Measurements from ENCODE around the gene SYNPO.

The SYNPO gene

GRCh38 chr5:150636391-150637244, 3.8 kb upstream of the SYNPO start:
- DNase-seq (ENCODE audit: low spot score in 2 of 2): no peak
- no peaks in the 10 kb centered on the region for H3K36me3 ChIP-seq (replicated peaks)
- in situ Hi-C loops (cut with MboI; ENCODE audit: low sequenced_read_pairs): no loop called here
- no peaks in the 10 kb centered on the region for H3K27me3 ChIP-seq (ENCODE audit: low read depth)
- H3K9me3 ChIP-seq: no peaks in the 10 kb centered on the region
- H3K4me1 ChIP-seq: peaks cover 8% of the 10 kb centered on the region
- no peak overlapping the region for H3K4me3 ChIP-seq

- peak; percentile 68 to 69 for DNase-seq (ENCODE audit: low spot score in 2 of 2)
- Histone ChIP-seq H3K4me3 (no peak overlapping the region; the same call in 1 of the 2 replicates), H3K9me3 (no peaks in the 10 kb centered on the region), H3K36me3 (replicated peaks) (no peaks in the 10 kb centered on the region), H3K27me3 (ENCODE audit: low read depth) (no peaks in the 10 kb centered on the region), H3K4me1 (peaks cover 8% of the 10 kb centered on the region)
- in situ Hi-C loops (cut with MboI; ENCODE audit: low sequenced_read_pairs): no loop called here
Observed at GRCh38 chr5:150637245-150638052, 3.0 kb upstream of the SYNPO start.

- in situ Hi-C loops (cut with MboI; ENCODE audit: low sequenced_read_pairs): no loop called here
- no peak for DNase-seq (ENCODE audit: low spot score in 2 of 2)
- Histone ChIP-seq H3K4me3 (no peak overlapping the region), H3K36me3 (replicated peaks) (no peaks in the 10 kb centered on the region), H3K9me3 (no peaks in the 10 kb centered on the region), H3K4me1 (peaks cover 8% of the 10 kb centered on the region), H3K27me3 (ENCODE audit: low read depth) (no peaks in the 10 kb centered on the region)
Observed at GRCh38 chr5:150638053-150638444, 2.4 kb upstream of the SYNPO start.

GRCh38 chr5:150638488-150639376, 1.7 kb upstream of the SYNPO start:
- Histone ChIP-seq H3K4me3 (no peak overlapping the region), H3K9me3 (no peaks in the 10 kb centered on the region), H3K36me3 (replicated peaks) (no peaks in the 10 kb centered on the region), H3K27me3 (ENCODE audit: low read depth) (no peaks in the 10 kb centered on the region), H3K4me1 (peaks cover 8% of the 10 kb centered on the region)
- in situ Hi-C loops (cut with MboI; ENCODE audit: low sequenced_read_pairs): no loop called here
- no peak for DNase-seq (ENCODE audit: low spot score in 2 of 2)

GRCh38 chr5:150639377-150639692, 1.1 kb upstream of the SYNPO start:
- Histone ChIP-seq H3K4me1 (peaks cover 8% of the 10 kb centered on the region), H3K27me3 (ENCODE audit: low read depth) (no peaks in the 10 kb centered on the region), H3K36me3 (replicated peaks) (no peaks in the 10 kb centered on the region), H3K4me3 (no peak overlapping the region), H3K9me3 (no peaks in the 10 kb centered on the region)
- DNase-seq (ENCODE audit: low spot score in 2 of 2): no peak
- in situ Hi-C loops (cut with MboI; ENCODE audit: low sequenced_read_pairs): no loop called here

- in situ Hi-C loops (cut with MboI; ENCODE audit: low sequenced_read_pairs): no loop called here
- Histone ChIP-seq H3K27me3 (ENCODE audit: low read depth) (no peaks in the 10 kb centered on the region), H3K9me3 (no peaks in the 10 kb centered on the region), H3K4me3 (no peak overlapping the region), H3K4me1 (peaks cover 12% of the 10 kb centered on the region), H3K36me3 (replicated peaks) (no peaks in the 10 kb centered on the region)
- no peak for DNase-seq (ENCODE audit: low spot score in 2 of 2)
Observed at GRCh38 chr5:150639751-150640150, 709 bp upstream of the SYNPO start.

- no peak for DNase-seq (ENCODE audit: low spot score in 2 of 2)
- no peaks in the 10 kb centered on the region for H3K9me3 ChIP-seq
- no peaks in the 10 kb centered on the region for H3K27me3 ChIP-seq (ENCODE audit: low read depth)
- H3K4me1 ChIP-seq: peaks cover 19% of the 10 kb centered on the region
- H3K36me3 ChIP-seq (replicated peaks): no peaks in the 10 kb centered on the region
- in situ Hi-C loops (cut with MboI; ENCODE audit: low sequenced_read_pairs): no loop called here
- no peak overlapping the region for H3K4me3 ChIP-seq
Observed at GRCh38 chr5:150641006-150641570, 628 bp downstream of the SYNPO start.

- Histone ChIP-seq H3K9me3 (no peaks in the 10 kb centered on the region), H3K4me1 (peaks cover 19% of the 10 kb centered on the region), H3K27me3 (ENCODE audit: low read depth) (no peaks in the 10 kb centered on the region), H3K4me3 (no peak overlapping the region), H3K36me3 (replicated peaks) (no peaks in the 10 kb centered on the region)
- no peak for DNase-seq (ENCODE audit: low spot score in 2 of 2)
- in situ Hi-C loops (cut with MboI; ENCODE audit: low sequenced_read_pairs): no loop called here
Observed at GRCh38 chr5:150641824-150642566, 1.5 kb downstream of the SYNPO start.

- no peaks in the 10 kb centered on the region for H3K9me3 ChIP-seq
- peaks cover 14% of the 10 kb centered on the region for H3K4me1 ChIP-seq
- no peak overlapping the region for H3K4me3 ChIP-seq
- no peaks in the 10 kb centered on the region for H3K27me3 ChIP-seq (ENCODE audit: low read depth)
- DNase-seq (ENCODE audit: low spot score in 2 of 2): no peak
- in situ Hi-C loops (cut with MboI; ENCODE audit: low sequenced_read_pairs): no loop called here
- no peaks in the 10 kb centered on the region for H3K36me3 ChIP-seq (replicated peaks)
Observed at GRCh38 chr5:150642567-150642927, 2.1 kb downstream of the SYNPO start.

GRCh38 chr5:150642991-150643710, 2.7 kb downstream of the SYNPO start:
- Histone ChIP-seq H3K9me3 (no peaks in the 10 kb centered on the region), H3K27me3 (ENCODE audit: low read depth) (no peaks in the 10 kb centered on the region), H3K4me1 (peaks cover 11% of the 10 kb centered on the region), H3K36me3 (replicated peaks) (no peaks in the 10 kb centered on the region), H3K4me3 (no peak overlapping the region)
- DNase-seq (ENCODE audit: low spot score in 2 of 2): no peak
- in situ Hi-C loops (cut with MboI; ENCODE audit: low sequenced_read_pairs): no loop called here

- Histone ChIP-seq H3K36me3 (replicated peaks) (no peaks in the 10 kb centered on the region), H3K4me1 (peaks cover 11% of the 10 kb centered on the region), H3K4me3 (no peak overlapping the region), H3K9me3 (no peaks in the 10 kb centered on the region), H3K27me3 (ENCODE audit: low read depth) (no peaks in the 10 kb centered on the region)
- no peak for DNase-seq (ENCODE audit: low spot score in 2 of 2)
- in situ Hi-C loops (cut with MboI; ENCODE audit: low sequenced_read_pairs): no loop called here
Observed at GRCh38 chr5:150644058-150644457, 3.6 kb downstream of the SYNPO start.

GRCh38 chr5:150644514-150644913, 4.1 kb downstream of the SYNPO start:
- no peaks in the 10 kb centered on the region for H3K9me3 ChIP-seq
- peaks cover 11% of the 10 kb centered on the region for H3K4me1 ChIP-seq
- no peak overlapping the region for H3K4me3 ChIP-seq
- no peaks in the 10 kb centered on the region for H3K36me3 ChIP-seq (replicated peaks)
- in situ Hi-C loops (cut with MboI; ENCODE audit: low sequenced_read_pairs): no loop called here
- H3K27me3 ChIP-seq (ENCODE audit: low read depth): no peaks in the 10 kb centered on the region
- DNase-seq (ENCODE audit: low spot score in 2 of 2): no peak

All from HAP-1 (cell line).